Spleen (tissue), 7 donors: ENCODE measurements around the gene GDF2.

Experiments used
- CTCF ChIP-seq, 11 experiments: fragments of 200-600 bp in 7 of 11; fragments of 450-650 bp in 4 of 11; sonication (generic) in 4 of 11; IDR thresholded peaks in 8 of 11; conservative IDR thresholded peaks in 3 of 11; 1 replicate in 7 of 11; 2 replicates in 4 of 11; pipeline versions ENCODE4 v1.4.0 to v1.8.0; 2016 to 2021; ENCODE audit warnings: antibody characterized with exemption in 11 of 11, inconsistent platforms in 4 of 11, mild to moderate bottlenecking in 1 of 11
- POLR2A ChIP-seq, 3 donors: fragments of 450-650 bp; IDR thresholded peaks; one replicate each; pipeline ENCODE4 v1.5.1; 2017; ENCODE audit warnings: antibody characterized with exemption in 3 of 3, mild to moderate bottlenecking in 1 of 3
- POLR2AphosphoS5 ChIP-seq, 3 donors: sonication (generic); formaldehyde crosslinking; IDR thresholded peaks; one replicate each; pipeline ENCODE4 v1.5.1; 2017; ENCODE audit warnings: antibody characterized with exemption in 3 of 3
- donor health status: DM: no; HTN: no; CAD: no; lungs with moderate emphysema.
- donor health status: DM: no; HTN: no; CAD: no.
- donor health status: DM: no; HTN: no; CAD: no.

- TF ChIP-seq CTCF (IDR thresholded peaks at IDR 0.05 in 8 of 11, conservative IDR thresholded peaks at IDR 0.05 in 3 of 11) (no peak), POLR2AphosphoS5 (IDR thresholded peaks at IDR 0.05) (no peak), POLR2A (IDR thresholded peaks at IDR 0.05) (no peak)
Measured at GRCh38 chr10:47335906-47336305, 13.7 kb downstream of the GDF2 start.
